HepG2 (cell line): ENCODE measurements around the gene AXIN1. TPM values are rescaled to one million over a fixed set of nuclear protein-coding genes. Genes with fewer than 3 reads are reported as not detected.

Experiments
- BCL6 ChIP-seq: IDR thresholded peaks from 2 replicates; pipeline ENCODE4 v1.6.1; 2016; ENCODE audit warnings: missing genetic modification reagents, missing compliant biosample characterization
- BORCS8-MEF2B ChIP-seq: sonication (generic); formaldehyde crosslinking; IDR thresholded peaks from 2 replicates; pipeline ENCODE4 v1.8.0; 2022; ENCODE audit warnings: mild to moderate bottlenecking, missing genetic modification reagents
- ETV5 ChIP-seq: IDR thresholded peaks from 2 replicates; pipeline ENCODE4 v1.6.1; 2018; ENCODE audit warnings: missing biosample characterization, missing genetic modification reagents, inconsistent platforms, borderline replicate concordance
- FOXO1 ChIP-seq: sonication (generic); formaldehyde crosslinking; IDR thresholded peaks from 2 replicates; pipeline ENCODE4 v1.4.0; 2020; ENCODE audit warnings: missing genetic modification reagents
- GATAD2A ChIP-seq: IDR thresholded peaks from 2 replicates; pipeline ENCODE4 v1.6.1; 2016
- GMEB1 ChIP-seq: sonication (generic); formaldehyde crosslinking; IDR thresholded peaks from 2 replicates; pipeline ENCODE4 v1.5.1; 2020; ENCODE audit warnings: missing genetic modification reagents, mild to moderate bottlenecking, borderline replicate concordance
- MIXL1 ChIP-seq: IDR thresholded peaks from 2 replicates; pipeline ENCODE4 v1.6.1; 2016
- NFE2 ChIP-seq: sonication (generic); formaldehyde crosslinking; IDR thresholded peaks from 2 replicates; pipeline ENCODE4 v1.4.0; 2020; ENCODE audit warnings: missing genetic modification reagents
- NR2F2 ChIP-seq: IDR thresholded peaks from 2 replicates; pipeline ENCODE4 v1.6.1; 2012; ENCODE audit warnings: low read depth, inconsistent platforms, borderline replicate concordance
- RBM39 ChIP-seq: fragments of 200-400 bp; formaldehyde crosslinking; IDR thresholded peaks from one replicate; pipeline ENCODE4 v1.6.1; 2018; ENCODE audit warnings: antibody characterized with exemption, mild to moderate bottlenecking, low read depth, low read length; ENCODE audit not compliant: poor library complexity, severe bottlenecking
- RFXAP ChIP-seq: sonication (generic); formaldehyde crosslinking; IDR thresholded peaks from 2 replicates; pipeline ENCODE4 v1.4.0; 2020; ENCODE audit warnings: missing genetic modification reagents, borderline replicate concordance
- ZBTB33 ChIP-seq: sonication (generic); formaldehyde crosslinking; IDR thresholded peaks from 2 replicates; pipeline ENCODE4 v1.4.0; 2020; ENCODE audit warnings: missing genetic modification reagents
- ZBTB8A ChIP-seq: sonication (generic); formaldehyde crosslinking; IDR thresholded peaks from 2 replicates; pipeline ENCODE4 v1.4.0; 2020; ENCODE audit warnings: mild to moderate bottlenecking, low read depth, missing genetic modification reagents, borderline replicate concordance
- ZNF263 ChIP-seq: sonication (generic); formaldehyde crosslinking; IDR thresholded peaks from 2 replicates; pipeline ENCODE4 v1.4.0; 2020; ENCODE audit warnings: missing genetic modification reagents
- ZNF564 ChIP-seq: sonication (generic); formaldehyde crosslinking; IDR thresholded peaks from 2 replicates; pipeline ENCODE4 v1.8.1; 2023; ENCODE audit warnings: mild to moderate bottlenecking, missing genetic modification reagents
- ZNF577 ChIP-seq: sonication (generic); formaldehyde crosslinking; IDR thresholded peaks from 2 replicates; pipeline ENCODE4 v1.4.0; 2020; ENCODE audit warnings: mild to moderate bottlenecking, low read depth, missing genetic modification reagents, borderline replicate concordance
- ZNF660 ChIP-seq: sonication (generic); formaldehyde crosslinking; IDR thresholded peaks from 2 replicates; pipeline ENCODE4 v1.5.1; 2020; ENCODE audit warnings: mild to moderate bottlenecking, low read depth, missing genetic modification reagents, borderline replicate concordance
- ZNF691 ChIP-seq: sonication (generic); formaldehyde crosslinking; IDR thresholded peaks from 2 replicates; pipeline ENCODE4 v1.4.0; 2020; ENCODE audit warnings: missing genetic modification reagents, low read depth, mild to moderate bottlenecking, borderline replicate concordance
- ZNF770 ChIP-seq: sonication (generic); formaldehyde crosslinking; IDR thresholded peaks from 2 replicates; pipeline ENCODE4 v1.5.0; 2020; ENCODE audit warnings: mild to moderate bottlenecking, missing genetic modification reagents
- polyA plus RNA-seq, 8 experiments: library from polyadenylated mRNA; depleted of rRNA in 3 of 8; stranded (reverse) in 7 of 8; unstranded in 1 of 8; fragments of >200 nt; fragmentation: Illumina TruSeq in 4 of 8; extraction: Trizol in 4 of 8; gene quantifications; 2 replicates each; pipeline versions ENCODE4 v1.2.1 to v1.2.3, GENCODE V29; 2011 to 2016; ENCODE audit warnings: low read depth in 4 of 8, missing spikeins in 1 of 8, mixed read lengths in 1 of 8; ENCODE audit not compliant: insufficient read depth in 1 of 8
- total RNA-seq, 5 experiments: library from RNA; depleted of rRNA; stranded (reverse); fragments of >200 nt; fragmentation: Illumina TruSeq; extraction: Trizol; gene quantifications; 2 replicates each; pipeline ENCODE4 v1.2.3, GENCODE V29; 2016; ENCODE audit warnings: low read depth in 1 of 5
- TF ChIP-seq, protein P1 (sequence below): sonication (generic); formaldehyde crosslinking; IDR thresholded peaks from 2 replicates; pipeline ENCODE4 v1.8.1; 2022; ENCODE audit warnings: low read depth, mild to moderate bottlenecking, missing genetic modification reagents

AXIN1 gene
- total and polyA plus RNA-seq, 2 of the 13 experiments (the other 11 are each of a cell fraction or from before 2014, with no cell fraction given) = 24.0 to 26.0 TPM

GRCh38 chr16:340370-341091 lies 12.0 kb downstream of the AXIN1 start (continued):
- TF ChIP-seq ZNF577 (CRISPR knock-in tag) (no peak), ZNF660 (CRISPR knock-in tag) (no peak), ZNF770 (CRISPR knock-in tag) (no peak), BORCS8-MEF2B (CRISPR knock-in tag) (no peak), BCL6 (CRISPR knock-in tag) (no peak), FOXO1 (CRISPR knock-in tag) (0 out of 2 replicates have a peak, but pooled peaks have one; percentile 39), GATAD2A (CRISPR knock-in tag) (peak; percentile 54), ETV5 (CRISPR knock-in tag) (peak; percentile 25; the same call in 1 of the 2 replicates), GMEB1 (CRISPR knock-in tag) (no peak), ZNF263 (CRISPR knock-in tag) (0 out of 2 replicates have a peak, but pooled peaks have one; percentile 23), ZBTB33 (CRISPR knock-in tag) (peak; percentile 16; the same call in 1 of the 2 replicates), RFXAP (CRISPR knock-in tag) (peak; percentile 59; the same call in 1 of the 2 replicates), MIXL1 (no peak), NR2F2 (no peak), NFE2 (CRISPR knock-in tag) (no peak), RBM39 (no peak), ZNF564 (no peak), ZNF691 (CRISPR knock-in tag) (no peak), ZBTB8A (CRISPR knock-in tag) (no peak)
- TF ChIP-seq, protein P1, sequence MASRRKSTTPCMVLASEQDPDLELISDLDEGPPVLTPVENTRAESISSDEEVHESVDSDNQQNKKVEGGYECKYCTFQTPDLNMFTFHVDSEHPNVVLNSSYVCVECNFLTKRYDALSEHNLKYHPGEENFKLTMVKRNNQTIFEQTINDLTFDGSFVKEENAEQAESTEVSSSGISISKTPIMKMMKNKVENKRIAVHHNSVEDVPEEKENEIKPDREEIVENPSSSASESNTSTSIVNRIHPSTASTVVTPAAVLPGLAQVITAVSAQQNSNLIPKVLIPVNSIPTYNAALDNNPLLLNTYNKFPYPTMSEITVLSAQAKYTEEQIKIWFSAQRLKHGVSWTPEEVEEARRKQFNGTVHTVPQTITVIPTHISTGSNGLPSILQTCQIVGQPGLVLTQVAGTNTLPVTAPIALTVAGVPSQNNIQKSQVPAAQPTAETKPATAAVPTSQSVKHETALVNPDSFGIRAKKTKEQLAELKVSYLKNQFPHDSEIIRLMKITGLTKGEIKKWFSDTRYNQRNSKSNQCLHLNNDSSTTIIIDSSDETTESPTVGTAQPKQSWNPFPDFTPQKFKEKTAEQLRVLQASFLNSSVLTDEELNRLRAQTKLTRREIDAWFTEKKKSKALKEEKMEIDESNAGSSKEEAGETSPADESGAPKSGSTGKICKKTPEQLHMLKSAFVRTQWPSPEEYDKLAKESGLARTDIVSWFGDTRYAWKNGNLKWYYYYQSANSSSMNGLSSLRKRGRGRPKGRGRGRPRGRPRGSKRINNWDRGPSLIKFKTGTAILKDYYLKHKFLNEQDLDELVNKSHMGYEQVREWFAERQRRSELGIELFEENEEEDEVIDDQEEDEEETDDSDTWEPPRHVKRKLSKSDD (CRISPR knock-in tag) = peak; percentile 59; the same call in 1 of the 2 replicates
